Endothelial cell of umbilical vein (primary cell): Measurements from ENCODE around the gene VCL.

Source experiments
- CTCF ChIP-seq, 2 donors: IDR thresholded peaks; 1 replicate in 1 of 2; 2 replicates in 1 of 2; pipeline ENCODE4 v1.5.1; 2011; ENCODE audit warnings: low read length in 2 of 2, mild to moderate bottlenecking in 2 of 2, moderate library complexity in 2 of 2, control low read depth in 1 of 2, inconsistent platforms in 1 of 2, low read depth in 1 of 2; ENCODE audit not compliant: insufficient read depth in 1 of 2; ENCODE audit errors: extremely low read depth in 1 of 2
- EZH2 ChIP-seq: IDR thresholded peaks from 2 replicates; pipeline ENCODE4 v1.6.1; 2012; ENCODE audit warnings: borderline replicate concordance, low read depth, mild to moderate bottlenecking, moderate library complexity, low read length, inconsistent platforms; ENCODE audit not compliant: severe bottlenecking
- FOS ChIP-seq: IDR thresholded peaks from 2 replicates; pipeline ENCODE4 v1.6.1; 2011; ENCODE audit warnings: mild to moderate bottlenecking, low read length, moderate library complexity, borderline replicate concordance; ENCODE audit not compliant: insufficient read depth
- MYC ChIP-seq: IDR thresholded peaks from one replicate; pipeline ENCODE4 v1.6.1; 2011; ENCODE audit warnings: mild to moderate bottlenecking, low read depth, low read length
- POLR2A ChIP-seq: IDR thresholded peaks from 2 replicates; pipeline ENCODE4 v1.6.1; 2012; ENCODE audit warnings: low read depth, mild to moderate bottlenecking, control low read depth, low read length
- POLR2AphosphoS5 ChIP-seq: IDR thresholded peaks from 2 replicates; pipeline ENCODE4 v1.6.1; 2012; ENCODE audit warnings: low read depth, mild to moderate bottlenecking, control low read depth, low read length, moderate library complexity; ENCODE audit not compliant: insufficient read depth

- TF ChIP-seq POLR2A, result no peak
- no peak for TF ChIP-seq CTCF (IDR thresholded peaks at IDR 0.05; ENCODE audit: extremely low read depth in 1 of 2, insufficient read depth in 1 of 2, low read depth in 1 of 2, low read length in 2 of 2)
- TF ChIP-seq POLR2AphosphoS5, result no peak
- no peak for TF ChIP-seq MYC
- TF ChIP-seq FOS, result no peak
- no peak for TF ChIP-seq EZH2
These were observed 60.7 kb downstream of the VCL start for GRCh38 chr10:74058658-74059057.
